Activated T-cell treated with anti-CD3 and anti-CD28 coated beads for 4 hours (primary cell): ENCODE measurements around the gene PRELID3B.
A peak's percentile ranks its signal among the peaks of the same experiment; 100 is the strongest.

Experiments used
- DNase-seq: peaks from one replicate; pipeline ENCODE4 v3.0.0-alpha.2; 2020

The PRELID3B gene

DNA sequence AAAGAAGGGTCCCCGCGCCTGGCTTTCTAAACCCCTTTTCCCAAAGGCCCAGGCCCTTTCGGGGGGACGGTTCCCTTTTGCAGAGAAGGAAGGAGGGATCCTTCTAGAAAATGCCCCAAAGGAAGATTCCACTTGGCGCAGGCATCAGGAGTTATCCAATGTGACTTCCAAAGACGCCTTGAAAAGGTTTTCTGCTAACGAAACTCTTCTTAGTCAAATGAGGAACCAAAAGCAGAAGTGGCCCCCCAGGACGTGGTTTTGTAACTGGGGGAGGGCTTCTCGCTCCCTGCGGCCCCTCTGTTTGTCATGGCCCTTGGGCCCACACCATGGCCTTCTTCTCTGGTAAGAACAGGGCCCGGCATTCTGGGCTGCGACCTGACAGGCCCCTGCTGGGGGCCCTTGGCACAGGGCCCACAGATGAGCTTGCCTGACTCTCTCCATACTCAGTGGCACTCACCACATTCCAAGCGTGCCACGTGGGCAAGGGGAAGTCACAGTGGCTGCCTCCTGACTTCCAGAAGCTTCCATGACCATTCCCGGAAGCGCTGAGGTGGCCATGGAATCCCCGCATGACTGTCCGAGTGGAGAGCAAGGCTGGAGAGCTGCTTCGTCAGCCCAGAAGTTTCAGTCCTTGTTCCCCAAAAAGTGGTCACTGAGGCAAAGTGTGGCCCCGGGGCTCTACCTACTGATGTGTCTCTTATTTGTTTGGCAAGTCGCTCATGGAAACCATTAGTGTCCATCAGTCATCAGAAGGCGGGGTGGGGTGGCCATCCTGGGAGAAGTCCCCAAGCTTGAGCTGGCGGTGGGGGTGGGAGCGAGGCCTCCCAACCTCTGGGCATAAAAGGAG lies 34.7 kb downstream of the PRELID3B start:
- no peak for DNase-seq

- no peak for DNase-seq
Measured at GRCh38 chr20:59006864-59007664, 35.5 kb downstream of the PRELID3B start, which contains the start of gene CTSZ. CTSZ (minus strand) TSS chr20:59007254; CDS start chr20:59007128, 126 bp downstream.

DNA sequence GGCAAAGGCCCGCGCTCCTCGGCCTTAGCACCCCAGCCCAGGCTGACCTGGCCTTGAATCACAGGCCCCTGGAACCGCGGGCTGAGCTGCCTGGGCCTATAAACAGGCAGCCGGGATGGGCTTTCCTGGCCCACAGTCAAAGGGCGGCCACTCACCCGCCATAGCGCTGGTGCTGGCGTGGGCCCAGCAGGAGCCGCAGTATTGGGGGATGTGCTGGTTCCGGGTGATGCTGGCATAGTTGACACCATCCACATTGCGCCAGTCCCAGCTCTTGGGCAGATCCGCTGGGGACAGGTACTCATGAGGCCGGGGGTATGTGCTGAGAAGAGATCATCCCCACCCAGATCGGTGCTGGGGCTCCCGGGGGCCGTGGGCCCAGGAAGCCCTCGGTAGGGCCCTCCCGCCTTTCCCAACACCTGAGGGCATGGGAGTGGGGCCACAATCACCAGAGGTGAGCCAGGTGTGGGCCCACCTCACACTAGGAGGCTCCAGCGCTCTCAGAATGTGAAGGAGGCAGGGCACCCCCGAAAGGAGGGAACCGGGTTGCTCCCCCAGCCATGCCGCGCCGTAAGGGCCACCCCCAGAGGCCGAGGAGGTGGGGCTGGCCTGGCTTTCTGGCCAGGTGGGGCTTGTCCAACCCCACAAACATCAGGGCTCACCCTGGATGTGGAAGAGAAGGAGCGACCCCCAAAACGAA lies 36.3 kb downstream of the PRELID3B start:
- no peak for DNase-seq

DNA sequence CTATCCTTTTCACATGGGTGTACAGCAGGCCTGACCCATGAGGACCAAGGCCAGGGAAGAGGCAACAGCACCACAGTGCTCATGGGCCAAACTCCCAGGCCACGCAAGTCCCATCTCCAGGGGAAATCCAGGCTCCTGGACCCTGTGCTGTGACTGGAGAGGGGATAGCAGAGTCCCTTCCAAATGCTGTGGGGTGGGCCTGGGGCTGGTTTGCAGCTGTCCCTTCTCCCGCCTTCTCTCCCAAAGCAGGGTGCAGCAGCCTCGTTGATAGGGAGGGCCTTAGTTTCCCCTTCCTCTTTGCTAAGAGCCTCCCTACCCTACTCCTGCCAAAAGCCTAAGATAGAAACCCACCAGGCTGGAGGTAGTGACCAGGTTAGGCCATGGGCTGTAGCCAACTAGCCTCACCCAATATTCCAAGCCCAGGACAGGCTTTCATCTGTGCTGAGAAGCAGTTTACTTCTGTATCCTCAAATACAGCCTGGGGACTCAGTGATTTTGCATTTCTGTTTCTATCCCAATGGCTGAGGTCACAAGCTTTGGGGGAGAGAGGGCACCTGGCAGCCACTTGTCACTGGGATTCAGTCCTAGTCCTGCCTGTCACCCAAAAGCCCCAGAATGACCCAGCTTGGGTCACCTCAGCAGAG lies 36.9 kb downstream of the PRELID3B start:
- no peak for DNase-seq

GRCh38 chr20:59004763-59005522 lies 37.6 kb downstream of the PRELID3B start:
- no peak for DNase-seq

- DNase-seq = peak; percentile 20
Measured at GRCh38 chr20:59004493-59004762, 38.2 kb downstream of the PRELID3B start.

- DNase-seq = no peak
Measured at GRCh38 chr20:59003836-59004492, 38.6 kb downstream of the PRELID3B start.

DNA sequence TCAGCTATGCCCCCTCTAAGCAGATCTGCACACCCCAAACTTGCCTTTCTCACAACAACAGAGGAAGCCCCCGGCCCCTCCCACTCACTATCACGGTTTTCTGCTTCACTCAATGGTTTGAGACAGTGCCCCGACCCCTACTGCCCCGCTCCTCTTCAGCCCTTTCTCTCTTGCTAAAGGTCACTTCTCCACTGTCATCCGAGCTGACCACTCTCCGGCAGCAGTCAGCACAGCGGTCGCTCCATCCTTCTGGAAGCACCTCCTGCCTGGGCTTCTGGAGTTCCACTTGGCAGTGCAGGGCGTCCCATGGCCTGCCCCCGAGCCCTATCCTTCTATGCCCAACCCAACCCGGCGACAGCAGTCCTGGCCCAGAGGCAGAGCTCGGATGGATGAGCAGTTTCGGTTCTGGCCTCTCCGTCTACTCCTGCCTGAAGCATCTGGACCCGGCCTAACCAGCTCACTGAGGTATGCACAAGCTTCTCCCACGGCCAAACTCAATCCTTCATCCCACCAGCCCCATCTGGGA lies 39.6 kb downstream of the PRELID3B start:
- DNase-seq = no peak

- no peak for DNase-seq
Measured at GRCh38 chr20:59002388-59002787, 40.2 kb downstream of the PRELID3B start.

DNA sequence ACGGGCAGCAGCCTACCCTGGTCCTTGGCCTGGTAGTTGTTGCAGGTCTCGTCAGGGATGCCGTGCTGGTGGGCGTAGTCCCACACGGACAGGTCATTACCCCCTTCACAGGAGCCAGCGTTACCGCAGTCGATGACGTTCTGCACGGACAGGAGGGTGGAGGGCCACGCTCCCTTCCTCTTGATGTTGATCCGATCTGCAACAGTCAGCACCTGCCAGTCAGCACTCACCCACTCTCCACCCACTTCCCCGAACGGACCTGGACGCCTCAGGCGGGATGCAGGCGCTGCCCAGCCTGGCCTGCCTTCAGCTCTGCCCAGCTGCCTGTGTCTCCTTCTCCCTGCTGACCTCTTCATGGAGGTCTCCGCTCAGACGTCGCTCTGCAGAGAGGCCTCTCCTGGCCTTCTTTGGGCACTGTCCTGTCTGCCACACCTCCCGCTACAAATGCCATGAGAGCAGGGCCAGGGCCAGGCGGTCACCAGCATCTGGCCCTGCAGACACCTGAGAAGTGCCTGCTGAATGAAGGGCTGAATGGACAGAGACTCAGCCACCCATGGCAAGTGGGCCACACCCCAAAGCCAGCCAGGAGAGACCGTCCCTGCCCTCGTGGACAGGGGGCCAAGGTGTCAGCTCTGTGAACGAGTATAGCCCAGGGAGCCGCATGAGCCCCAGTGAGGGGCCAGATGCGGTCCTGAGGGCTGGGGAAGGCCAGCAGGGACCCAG lies 41.0 kb downstream of the PRELID3B start:
- DNase-seq = no peak

DNA sequence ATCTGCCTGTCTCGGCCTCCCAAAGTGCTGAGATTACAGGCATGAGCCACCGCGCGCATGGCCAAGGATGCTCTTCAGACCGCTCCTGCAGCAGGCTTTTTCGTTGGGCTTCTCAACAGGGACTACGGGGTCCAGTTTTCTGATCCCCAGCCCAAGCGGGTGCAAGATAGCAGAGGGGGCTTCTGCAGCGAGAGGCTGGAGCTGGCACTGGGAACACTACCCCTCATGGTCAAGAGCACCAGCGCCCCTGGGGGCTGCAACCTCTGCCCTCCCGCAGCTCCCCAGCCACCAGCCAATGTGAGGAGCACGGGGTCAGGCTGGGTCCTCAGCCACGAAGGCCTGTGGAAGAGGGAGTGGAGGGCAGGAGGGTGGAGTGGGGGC lies 41.5 kb downstream of the PRELID3B start:
- DNase-seq = no peak

DNA sequence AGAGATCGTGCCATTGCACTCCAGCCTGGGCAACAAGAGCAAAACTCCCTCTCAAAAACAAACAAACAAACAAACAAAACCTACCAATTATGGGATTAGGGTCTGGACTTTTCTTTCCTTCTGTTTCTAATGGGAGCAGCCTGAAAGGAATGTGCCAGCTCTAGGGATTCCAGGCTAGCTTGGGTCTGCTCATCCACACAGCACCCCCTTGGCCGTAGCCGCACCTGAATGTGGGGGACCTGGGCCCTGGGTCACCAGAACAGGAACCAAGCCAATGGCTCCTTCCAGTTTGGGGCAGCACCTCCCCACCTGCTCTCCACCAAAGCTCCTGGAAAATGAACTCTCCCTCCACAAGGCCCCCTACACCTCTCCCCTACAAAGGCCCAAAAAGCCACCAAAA lies 42.3 kb downstream of the PRELID3B start:
- DNase-seq = no peak

GRCh38 chr20:58998656-58999055 lies 43.9 kb downstream of the PRELID3B start:
- DNase-seq = no peak

- no peak for DNase-seq
Measured at GRCh38 chr20:58997141-58997770, 45.3 kb downstream of the PRELID3B start.

GRCh38 chr20:58996226-58996611 lies 46.4 kb downstream of the PRELID3B start:
- no peak for DNase-seq

DNA sequence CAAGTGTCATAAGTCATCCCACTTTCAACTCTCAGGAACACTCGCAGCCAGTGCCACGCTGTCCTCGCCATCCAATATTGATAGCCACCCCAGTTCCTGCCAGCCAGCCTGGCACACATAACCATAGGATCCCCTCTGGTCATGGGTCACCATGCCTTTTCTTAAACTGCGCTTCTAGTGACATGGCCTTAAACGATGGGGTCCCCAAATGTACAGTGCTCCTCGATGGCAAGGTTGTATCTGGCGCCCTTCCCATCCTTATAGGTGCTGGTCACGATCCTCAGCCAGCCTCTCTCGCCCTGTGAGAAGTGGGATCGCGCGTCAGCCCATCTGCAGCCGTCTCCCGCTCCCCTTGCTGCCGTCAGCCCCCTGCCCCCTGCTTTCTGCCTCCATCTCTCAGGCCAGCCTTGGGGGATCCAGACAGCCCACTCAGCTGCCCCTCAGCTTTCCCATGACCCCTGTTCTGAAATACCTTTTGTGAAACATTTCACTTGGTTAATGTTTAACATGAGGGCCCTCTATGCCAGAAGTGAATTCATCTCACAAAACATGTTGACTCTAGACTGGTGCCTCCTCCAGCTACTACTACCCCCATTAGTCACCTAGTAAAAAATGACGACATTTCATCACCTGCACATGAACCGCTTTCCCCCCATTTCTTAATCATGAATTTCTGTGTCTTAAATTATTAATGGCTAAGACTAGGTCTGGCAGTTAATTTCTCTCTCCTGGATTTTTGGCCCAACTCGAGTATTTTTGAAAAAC lies 46.9 kb downstream of the PRELID3B start:
- DNase-seq = no peak

DNA sequence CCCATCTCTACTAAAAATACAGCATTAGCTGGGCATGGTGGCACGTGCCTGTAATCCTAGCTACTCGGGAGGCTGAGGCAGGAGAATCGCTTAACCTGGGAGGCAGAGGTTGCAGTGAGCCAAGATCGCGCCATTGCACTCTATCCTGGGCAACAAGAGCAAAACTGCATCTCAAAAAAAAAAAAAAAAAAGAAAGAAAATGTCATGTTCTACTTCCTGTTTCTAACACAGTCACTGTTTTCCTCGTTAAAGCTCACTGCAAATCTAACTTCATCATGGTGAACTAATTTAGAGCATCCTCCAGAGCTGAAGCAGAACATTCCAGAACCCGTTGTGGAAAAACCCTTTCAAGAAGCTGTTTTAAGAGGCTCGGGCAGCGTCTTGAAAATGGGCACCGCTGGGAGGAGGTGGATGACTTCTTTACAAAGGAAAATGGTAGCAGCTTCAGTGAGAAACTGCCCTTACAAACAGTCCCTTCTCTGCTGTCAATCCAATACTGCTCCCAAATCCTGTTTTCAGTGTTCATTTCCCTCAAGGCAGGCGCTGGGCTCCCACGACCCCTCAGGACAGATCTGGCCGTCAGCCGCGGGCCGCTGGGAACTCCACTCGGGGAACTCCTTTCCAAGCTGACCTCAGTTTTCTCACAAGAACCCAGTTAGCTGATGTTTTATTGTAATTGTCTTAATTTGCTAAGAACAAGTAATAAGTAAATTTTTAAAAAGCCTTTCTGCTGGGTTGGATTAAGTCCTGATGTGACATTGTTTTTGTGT lies 48.0 kb downstream of the PRELID3B start:
- DNase-seq = no peak

GRCh38 chr20:58993332-58994248 lies 49.0 kb downstream of the PRELID3B start:
- no peak for DNase-seq
